PC-3 (cell line): ENCODE measurements around the gene CEP192. TPM values are rescaled to one million over a fixed set of nuclear protein-coding genes. Genes with fewer than 3 reads are reported as not detected.

Source experiments
- ATAC-seq: fragments of 200-7000 bp; cut with Tn5 transposase; 2 replicates; pipeline ENCODE4 v1.9.1; 2020; ENCODE audit warnings: mild to moderate bottlenecking, moderate library complexity
- BruUV-seq: library from RNA; stranded (reverse); fragments of 400-500 nt; replicated peaks from 2 replicates; lab custom pipeline; 2021; lab: Mats Ljungman, UMichigan
- CTCF ChIA-PET: fragments of 300-600 bp; sonication (Branson Sonifier 250); formaldehyde crosslinking; loops from one replicate; lab custom pipeline; 2022; ENCODE audit warnings: antibody characterized with exemption; lab: Charles Lee
- POLR2A ChIA-PET: fragments of 300-600 bp; sonication (Branson Sonifier 250); formaldehyde crosslinking; loops from one replicate; lab custom pipeline; 2022; ENCODE audit warnings: antibody characterized with exemption; ENCODE audit not compliant: unreplicated experiment; lab: Charles Lee
- DNase-seq: peaks from one replicate; pipeline ENCODE4 v3.0.0-alpha.2; 2015
- H2AFZ ChIP-seq: fragments of 300-600 bp; sonication (generic); 2 replicates; pipeline ENCODE4 v1.6.0; 2016; ENCODE audit warnings: antibody characterized with exemption, low read length
- H3F3A ChIP-seq: fragments of 300-600 bp; sonication (generic); one replicate; pipeline ENCODE4 v1.6.0; 2017; ENCODE audit warnings: antibody characterized with exemption, low read length, control low read depth, mild to moderate bottlenecking; ENCODE audit not compliant: unreplicated experiment
- H3K27ac ChIP-seq: fragments of 300-600 bp; sonication (generic); 2 replicates; pipeline ENCODE4 v1.5.1; 2016; ENCODE audit warnings: mild to moderate bottlenecking, low read length
- H3K27me3 ChIP-seq: fragments of 300-600 bp; sonication (generic); 2 replicates; pipeline ENCODE4 v1.6.1; 2016; ENCODE audit warnings: low read length, mixed read lengths
- H3K36me3 ChIP-seq: fragments of 300-600 bp; sonication (generic); 2 replicates; pipeline ENCODE4 v1.6.1; 2016; ENCODE audit warnings: low read depth, mixed run types, low read length, mixed read lengths
- H3K4me1 ChIP-seq: fragments of 300-600 bp; sonication (generic); 2 replicates; pipeline ENCODE4 v1.5.1; 2016; ENCODE audit warnings: low read length; ENCODE audit not compliant: insufficient read depth
- H3K4me2 ChIP-seq: fragments of 300-600 bp; sonication (generic); 2 replicates; pipeline ENCODE4 v1.6.0; 2016; ENCODE audit warnings: low read length
- H3K4me3 ChIP-seq: fragments of 300-600 bp; sonication (generic); 2 replicates; pipeline ENCODE4 v1.5.1; 2016; ENCODE audit warnings: mild to moderate bottlenecking, low read length, mixed read lengths
- H3K79me2 ChIP-seq: fragments of 300-600 bp; sonication (generic); 2 replicates; pipeline ENCODE4 v1.6.1; 2017; ENCODE audit warnings: low read length, mixed read lengths
- H3K9ac ChIP-seq: fragments of 300-600 bp; sonication (generic); 2 replicates; pipeline ENCODE4 v1.6.0; 2016; ENCODE audit warnings: mild to moderate bottlenecking, low read length
- H3K9me2 ChIP-seq: fragments of 300-600 bp; sonication (generic); replicated peaks from 2 replicates; pipeline ENCODE4 v1.6.1; 2016; ENCODE audit warnings: mixed run types, low read length, mixed read lengths
- H3K9me3 ChIP-seq: fragments of 300-600 bp; sonication (generic); 2 replicates; pipeline ENCODE4 v1.6.1; 2016; ENCODE audit warnings: low read length, mixed read lengths
- H4K20me1 ChIP-seq: fragments of 300-600 bp; sonication (generic); 2 replicates; pipeline ENCODE4 v1.6.1; 2016; ENCODE audit warnings: low read length, mixed read lengths
- CTCF ChIP-seq: fragments of 300-600 bp; sonication (generic); conservative IDR thresholded peaks from 2 replicates; pipeline ENCODE4 v1.5.1; 2017; ENCODE audit warnings: antibody characterized with exemption, low read depth, mild to moderate bottlenecking, low read length
- EZH2 ChIP-seq: fragments of 300-600 bp; sonication (generic); IDR thresholded peaks from one replicate; pipeline ENCODE4 v1.6.1; 2017; ENCODE audit warnings: antibody characterized with exemption, mild to moderate bottlenecking, low read length; ENCODE audit not compliant: unreplicated experiment
- EZH2phosphoT487 ChIP-seq: fragments of 300-600 bp; sonication (generic); IDR thresholded peaks from 2 replicates; pipeline ENCODE4 v1.6.1; 2018; ENCODE audit warnings: mild to moderate bottlenecking, antibody characterized with exemption, low read length, borderline replicate concordance
- intact Hi-C: fragments of 100-400 bp; cut with micrococcal nuclease; formaldehyde crosslinking; loops from 2 replicates; pipeline ENCODE4 v1.9.0; 2023
- total RNA-seq: library from RNA; depleted of rRNA; stranded (reverse); fragments of >200 nt; gene quantifications from 2 replicates; pipeline ENCODE4 v1.2.3, GENCODE V29; 2014

The CEP192 gene
- total RNA-seq, 1 experiment from 2014 or later: 32.6 TPM

- DNase-seq (peak; percentile 80), ATAC-seq (peak; percentile 48)
- Histone ChIP-seq H3K79me2 (peaks cover 9% of the 10 kb centered on the region; the same call in 1 of the 2 replicates), H3K9me3 (no peaks in the 10 kb centered on the region), H3K27me3 (no peaks in the 10 kb centered on the region), H3F3A (no peaks in the 10 kb centered on the region), H3K27ac (no peak overlapping the region), H3K36me3 (peaks cover 64% of the 10 kb centered on the region; the same call in 1 of the 2 replicates), H3K9me2 (no peaks in the 10 kb centered on the region), H3K9ac (no peak overlapping the region), H4K20me1 (no peaks in the 10 kb centered on the region), H2AFZ (no peak overlapping the region), H3K4me3 (no peak overlapping the region), H3K4me1 (peaks cover 9% of the 10 kb centered on the region; the same call in 1 of the 2 replicates), H3K4me2 (no peak overlapping the region)
- intact Hi-C loops: no loop called here
- no TSS peak for BruUV-seq
- TF ChIP-seq CTCF (no peak), EZH2 (no peak), EZH2phosphoT487 (no peak)
- POLR2A ChIA-PET: no interaction called here
- CTCF ChIA-PET: no interaction called here
Observed at GRCh38 chr18:13011719-13012118, 20.6 kb downstream of the CEP192 start.

- POLR2A ChIA-PET: no interaction called here
- BruUV-seq: no TSS peak
- intact Hi-C loops: no loop called here
Observed at GRCh38 chr18:13014232-13014631, 23.1 kb downstream of the CEP192 start.

More at GRCh38 chr18:13014232-13014631, 23.1 kb downstream of the CEP192 start:
- H3F3A ChIP-seq: peaks cover 8% of the 10 kb centered on the region
- TF ChIP-seq EZH2 (no peak), EZH2phosphoT487 (no peak), CTCF (no peak)
- no peaks in the 10 kb centered on the region; the same call in 1 of the 2 replicates for H3K79me2 ChIP-seq
- ATAC-seq: no peak
- CTCF ChIA-PET: no interaction called here
- H3K9me2 ChIP-seq: no peaks in the 10 kb centered on the region
- no peaks in the 10 kb centered on the region for H3K9me3 ChIP-seq
- no peak overlapping the region for H2AFZ ChIP-seq
- DNase-seq: no peak
- H3K27ac ChIP-seq: no peak overlapping the region
- H3K4me1 ChIP-seq: peaks cover 24% of the 10 kb centered on the region
- no peak overlapping the region for H3K9ac ChIP-seq
- H3K27me3 ChIP-seq: no peaks in the 10 kb centered on the region
- no peak overlapping the region for H3K4me3 ChIP-seq
- peaks cover 71% of the 10 kb centered on the region for H3K36me3 ChIP-seq
- H4K20me1 ChIP-seq: no peaks in the 10 kb centered on the region
- no peak overlapping the region for H3K4me2 ChIP-seq
